Fibroblast of lung (primary cell): ENCODE results near the gene AMMECR1.

Experiments
- CTCF ChIP-seq, 2 donors: IDR thresholded peaks in 1 of 2; conservative IDR thresholded peaks in 1 of 2; 1 replicate in 1 of 2; 2 replicates in 1 of 2; pipeline ENCODE4 v1.5.1; 2011 to 2012; ENCODE audit warnings: low read length in 2 of 2, control low read depth in 1 of 2, inconsistent platforms in 1 of 2, low read depth in 1 of 2, mild to moderate bottlenecking in 1 of 2
- EZH2 ChIP-seq: IDR thresholded peaks from 2 replicates; pipeline ENCODE4 v1.5.1; 2012; ENCODE audit warnings: low read length, control low read depth, mild to moderate bottlenecking; ENCODE audit errors: missing control alignments

GRCh38 chrX:110181459-110182137 lies 136.3 kb downstream of the AMMECR1 start:
- no peak for TF ChIP-seq CTCF (conservative IDR thresholded peaks at IDR 0.05 in 1 of 2, IDR thresholded peaks at IDR 0.05 in 1 of 2; ENCODE audit: low read depth in 1 of 2, low read length in 2 of 2)
- TF ChIP-seq EZH2 = no peak
